HFF-Myc (cell line): ENCODE measurements around the gene PTDSS2.
"Not testable (repeated sequence)": the region's sequence is repeated elsewhere in the genome, so short reads cannot be mapped to it uniquely, and the experiment has no call there.

Source experiments
- DNase-seq: peaks from one replicate; pipeline ENCODE4 v3.0.0-alpha.2; 2011; ENCODE audit warnings: low read depth; ENCODE audit errors: extremely low read depth
- H3K4me3 ChIP-seq: replicated peaks from 2 replicates; pipeline ENCODE4 v1.5.1; 2011; ENCODE audit warnings: low read depth, mild to moderate bottlenecking, control low read depth, low read length
- CTCF ChIP-seq: IDR thresholded peaks from 2 replicates; pipeline ENCODE4 v1.5.1; 2012; ENCODE audit warnings: mild to moderate bottlenecking, low read depth, low read length, control low read depth; ENCODE audit errors: missing control alignments

Gene PTDSS2

GRCh38 chr11:514606-515005 lies 64.5 kb downstream of the PTDSS2 start:
- no peak for TF ChIP-seq CTCF
- no peak for DNase-seq
- no peak overlapping the region for H3K4me3 ChIP-seq

- DNase-seq: no peak
- no peak overlapping the region for H3K4me3 ChIP-seq
- TF ChIP-seq CTCF: no peak
Measured at GRCh38 chr11:515131-515530, 65.1 kb downstream of the PTDSS2 start.

- no peak for DNase-seq
- no peak for TF ChIP-seq CTCF
- H3K4me3 ChIP-seq: no peak overlapping the region
Measured at GRCh38 chr11:516400-516799, 66.3 kb downstream of the PTDSS2 start.

- not testable (repeated sequence) for H3K4me3 ChIP-seq, DNase-seq
Measured at GRCh38 chr11:516918-517685, 67.0 kb downstream of the PTDSS2 start.

GRCh38 chr11:518463-519202 lies 68.6 kb downstream of the PTDSS2 start:
- peak; percentile 86 for DNase-seq
- peak; percentile 85 for TF ChIP-seq CTCF

GRCh38 chr11:520428-521176 lies 70.5 kb downstream of the PTDSS2 start:
- no peak for DNase-seq
- no peak overlapping the region for H3K4me3 ChIP-seq
- TF ChIP-seq CTCF: no peak

More at GRCh38 chr11:518463-519202, 68.6 kb downstream of the PTDSS2 start:
- peak overlapping the region; percentile 17; the same call in 1 of the 2 replicates for H3K4me3 ChIP-seq
